GM12874 (cell line): Measurements from ENCODE around the gene SIL1.

Source experiments
- CTCF ChIP-seq: IDR thresholded peaks from 2 replicates; pipeline ENCODE4 v1.5.1; 2011; ENCODE audit warnings: low read depth, mild to moderate bottlenecking, control low read depth, low read length, moderate library complexity; ENCODE audit not compliant: insufficient read depth

Gene SIL1

GRCh38 chr5:139025651-139026050, 172.5 kb downstream of the SIL1 start:
- TF ChIP-seq CTCF = no peak

- TF ChIP-seq CTCF = no peak
Observed at GRCh38 chr5:139023286-139023685, 174.9 kb downstream of the SIL1 start.

GRCh38 chr5:139022528-139022927, 175.6 kb downstream of the SIL1 start:
- no peak for TF ChIP-seq CTCF

- no peak for TF ChIP-seq CTCF
Observed at GRCh38 chr5:139021346-139021745, 176.8 kb downstream of the SIL1 start.

- TF ChIP-seq CTCF = no peak
Observed at GRCh38 chr5:139019880-139020279, 178.3 kb downstream of the SIL1 start.

- TF ChIP-seq CTCF = no peak
Observed at GRCh38 chr5:139019211-139019610, 179.0 kb downstream of the SIL1 start.

GRCh38 chr5:139017624-139018023, 180.5 kb downstream of the SIL1 start:
- TF ChIP-seq CTCF = no peak

- no peak for TF ChIP-seq CTCF
Observed at GRCh38 chr5:139016186-139016585, 182.0 kb downstream of the SIL1 start.
